Measurements from ENCODE around the gene CNOT6.

CNOT6 gene

DNA sequence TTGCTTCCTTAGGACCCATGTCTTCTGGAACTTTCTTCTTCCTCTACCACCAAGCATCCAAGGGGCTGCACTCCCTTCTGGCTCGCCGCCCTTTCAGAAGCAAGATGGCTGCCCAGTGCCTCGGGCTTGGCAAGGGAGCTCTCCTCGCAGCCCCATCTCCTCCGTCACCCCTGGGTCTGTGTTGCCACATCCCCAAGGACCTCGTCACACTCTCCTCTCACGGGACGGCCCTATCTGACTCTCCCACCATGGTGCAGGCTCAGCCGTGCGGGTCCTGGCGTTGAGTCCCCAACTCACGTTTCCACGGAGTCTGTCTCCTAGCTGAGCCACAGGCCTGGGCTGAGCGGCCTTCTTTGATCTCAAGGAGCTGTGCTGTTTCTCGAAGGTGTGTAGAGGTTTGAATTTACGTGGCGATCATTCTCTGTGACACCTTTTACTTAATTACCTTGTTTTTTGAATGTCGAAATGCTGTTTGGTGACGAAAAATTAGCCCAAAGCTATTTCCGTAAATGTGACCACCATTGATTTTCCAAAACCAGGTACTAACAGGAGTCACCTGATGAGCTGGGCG, 112.1 kb downstream of the CNOT6 start:
- no peaks in the 10 kb centered on the region for H3K9me3 ChIP-seq (ENCODE audit: insufficient read depth, low read length)
- H3K9me2 ChIP-seq (replicated peaks; ENCODE audit: insufficient read depth, low read length) = no peaks in the 10 kb centered on the region
- no peak overlapping the region for H3K27ac ChIP-seq (ENCODE audit: low read depth, low read length)
- no peaks in the 10 kb centered on the region for H3F3A ChIP-seq (ENCODE audit: insufficient read depth)
- H4K20me1 ChIP-seq (ENCODE audit: low read depth, low read length) = no peaks in the 10 kb centered on the region
- TF ChIP-seq EZH2phosphoT487 (conservative IDR thresholded peaks at IDR 0.05; ENCODE audit: low read length) = no peak
- no peak for TF ChIP-seq CTCF (IDR thresholded peaks at IDR 0.05; ENCODE audit: insufficient read depth, low read length, poor library complexity, severe bottlenecking)
- no peak overlapping the region for H3K4me3 ChIP-seq (ENCODE audit: insufficient read depth, low read length, poor library complexity, severe bottlenecking)
- H3K9ac ChIP-seq (ENCODE audit: low read length) = no peak overlapping the region
- no peaks in the 10 kb centered on the region for H3K36me3 ChIP-seq (ENCODE audit: low read length)
- H3K79me2 ChIP-seq (ENCODE audit: insufficient read depth, low read length) = no peaks in the 10 kb centered on the region
- no peak overlapping the region for H2AFZ ChIP-seq (ENCODE audit: low read depth, low read length, severe bottlenecking)
- no peak overlapping the region for H3K4me2 ChIP-seq (ENCODE audit: low read depth, low read length, poor library complexity, severe bottlenecking)
- H3K27me3 ChIP-seq (ENCODE audit: low read length) = no peaks in the 10 kb centered on the region

- H4K20me1 ChIP-seq (ENCODE audit: low read depth, low read length) = no peaks in the 10 kb centered on the region
Observed at GRCh38 chr5:180607861-180608571, 113.8 kb downstream of the CNOT6 start.

DNA sequence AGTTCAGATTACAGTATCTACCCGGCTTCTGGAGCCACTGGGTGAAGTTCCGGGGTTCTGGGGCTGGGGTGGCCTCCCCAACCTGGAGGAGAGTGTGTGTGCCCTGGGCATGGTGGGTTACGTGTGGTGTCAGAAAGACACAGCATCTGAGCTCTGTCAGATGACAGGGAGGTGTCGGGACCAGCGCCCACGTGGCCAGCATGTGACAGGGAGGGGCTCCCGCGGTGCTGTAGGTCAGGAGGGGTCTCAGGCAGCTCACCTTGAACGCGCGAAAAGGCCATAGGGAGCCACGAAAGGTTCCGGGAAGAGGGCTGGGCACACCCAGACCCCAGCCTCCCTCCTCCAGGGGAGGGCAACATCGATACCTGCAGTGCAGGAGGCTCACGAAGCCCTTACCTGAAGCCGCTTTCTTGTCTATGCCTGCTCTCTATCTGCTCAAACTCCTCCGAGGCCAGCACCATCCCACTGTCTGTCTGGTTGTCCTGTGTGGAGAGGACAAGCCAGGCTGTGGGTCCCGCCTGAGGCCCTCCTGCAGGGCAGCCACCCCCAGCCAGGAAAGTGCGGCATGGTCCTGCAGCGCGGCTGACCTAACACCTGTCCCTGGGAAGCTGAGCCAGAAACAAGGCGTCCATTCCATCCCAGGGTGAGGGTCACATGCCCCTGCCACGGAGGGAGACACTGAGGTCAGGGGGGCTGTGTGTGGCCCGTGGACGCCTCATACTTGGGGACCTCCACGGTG, 114.6 kb downstream of the CNOT6 start:
- no peak overlapping the region for H3K4me2 ChIP-seq (ENCODE audit: low read depth, low read length, poor library complexity, severe bottlenecking)
- H3K27ac ChIP-seq (ENCODE audit: low read depth, low read length) = no peak overlapping the region
- TF ChIP-seq CTCF (IDR thresholded peaks at IDR 0.05; ENCODE audit: insufficient read depth, low read length, poor library complexity, severe bottlenecking) (no peak), EZH2phosphoT487 (conservative IDR thresholded peaks at IDR 0.05; ENCODE audit: low read length) (no peak)
- H3K27me3 ChIP-seq (ENCODE audit: low read length) = no peaks in the 10 kb centered on the region
- no peak overlapping the region for H2AFZ ChIP-seq (ENCODE audit: low read depth, low read length, severe bottlenecking)
- H3K4me3 ChIP-seq (ENCODE audit: insufficient read depth, low read length, poor library complexity, severe bottlenecking) = no peak overlapping the region
- H3K9me3 ChIP-seq (ENCODE audit: insufficient read depth, low read length) = no peaks in the 10 kb centered on the region
- no peaks in the 10 kb centered on the region for H3K79me2 ChIP-seq (ENCODE audit: insufficient read depth, low read length)
- no peaks in the 10 kb centered on the region for H4K20me1 ChIP-seq (ENCODE audit: low read depth, low read length)
- no peaks in the 10 kb centered on the region for H3K36me3 ChIP-seq (ENCODE audit: low read length)
- H3K9me2 ChIP-seq (replicated peaks; ENCODE audit: insufficient read depth, low read length) = no peaks in the 10 kb centered on the region
- no peak overlapping the region for H3K9ac ChIP-seq (ENCODE audit: low read length)
- no peaks in the 10 kb centered on the region for H3F3A ChIP-seq (ENCODE audit: insufficient read depth)

More at GRCh38 chr5:180607861-180608571, 113.8 kb downstream of the CNOT6 start:
- H3K9me2 ChIP-seq (replicated peaks; ENCODE audit: insufficient read depth, low read length) = no peaks in the 10 kb centered on the region
- no peak overlapping the region for H3K9ac ChIP-seq (ENCODE audit: low read length)
- no peaks in the 10 kb centered on the region for H3K9me3 ChIP-seq (ENCODE audit: insufficient read depth, low read length)
- H3F3A ChIP-seq (ENCODE audit: insufficient read depth) = no peaks in the 10 kb centered on the region
- TF ChIP-seq CTCF (IDR thresholded peaks at IDR 0.05; ENCODE audit: insufficient read depth, low read length, poor library complexity, severe bottlenecking) (no peak), EZH2phosphoT487 (conservative IDR thresholded peaks at IDR 0.05; ENCODE audit: low read length) (no peak)
- H3K4me3 ChIP-seq (ENCODE audit: insufficient read depth, low read length, poor library complexity, severe bottlenecking) = no peak overlapping the region
- H3K4me2 ChIP-seq (ENCODE audit: low read depth, low read length, poor library complexity, severe bottlenecking) = no peak overlapping the region
- no peaks in the 10 kb centered on the region for H3K27me3 ChIP-seq (ENCODE audit: low read length)
- no peaks in the 10 kb centered on the region for H3K36me3 ChIP-seq (ENCODE audit: low read length)
- no peaks in the 10 kb centered on the region for H3K79me2 ChIP-seq (ENCODE audit: insufficient read depth, low read length)
- H3K27ac ChIP-seq (ENCODE audit: low read depth, low read length) = no peak overlapping the region
- no peak overlapping the region for H2AFZ ChIP-seq (ENCODE audit: low read depth, low read length, severe bottlenecking)
